Melanocyte of skin (primary cell): Measurements from ENCODE around the gene CASD1. TPM values are rescaled to one million over a fixed set of nuclear protein-coding genes. Genes with fewer than 3 reads are reported as not detected.

Experiments used
- small RNA-seq, 2 donors: library from RNA; depleted of rRNA; stranded (forward); fragments of <200 nt; gene quantifications; one replicate each; pipeline ENCODE3, GENCODE V24; 2012
- total RNA-seq, 2 donors: library from RNA; depleted of rRNA; stranded (reverse); fragments of >200 nt; gene quantifications; 2 replicates each; pipeline ENCODE4 v1.2.3, GENCODE V29; 2012

Gene CASD1
- total RNA-seq, result 10 to 100 TPM; 15.7 to 18.6 TPM

DNA sequence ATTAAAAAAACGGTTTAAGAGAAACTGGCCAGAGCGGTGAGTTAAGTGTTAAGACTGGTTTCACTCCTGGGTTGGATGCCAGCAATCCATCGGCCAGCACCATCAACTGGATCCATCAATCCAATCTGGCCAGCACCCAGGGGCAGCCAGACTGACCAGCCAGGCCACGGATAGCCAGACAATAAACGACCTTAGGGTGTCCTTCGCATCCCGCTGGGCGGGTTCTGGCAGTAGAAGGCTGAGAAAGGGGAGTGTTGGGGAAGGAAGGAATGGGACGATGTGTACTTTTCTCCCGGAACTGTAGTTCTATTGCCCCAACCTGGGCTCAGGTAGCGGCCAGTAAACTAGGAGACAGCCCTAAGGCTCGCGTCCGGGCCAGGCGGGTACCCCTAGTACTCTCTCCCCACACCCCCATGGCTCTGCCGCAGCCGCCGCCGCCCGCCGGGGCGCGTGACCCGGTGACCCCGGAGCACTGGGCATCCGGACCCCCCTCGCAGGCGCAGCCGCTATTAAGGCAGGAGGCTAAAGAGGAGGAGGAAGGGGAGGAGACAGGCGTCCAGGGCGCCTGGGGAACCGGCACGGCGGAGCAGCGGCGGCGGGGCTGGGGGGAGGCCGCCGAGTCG is at the start of gene CASD1:
Gene CASD1, plus strand, starts transcription at position 546 of the 623 bp plus-strand sequence. CDS start 276 bp downstream, outside the sequence.

Small RNA genes within 50 kb of the gene (small RNA-seq; reads per million reads assigned to genes)
- gene RNU6-1328P, result 0 reads per million in 2 donors

Other genes starting within 250 kb of the CASD1 start
- 10 to 100 TPM; 18.6 to 71.6 TPM for gene COL1A2, start 114.9 kb upstream of the CASD1 start, total RNA-seq
- 10 to 100 TPM; 43.4 to 56.6 TPM for gene SGCE, start 146.3 kb downstream of the CASD1 start, total RNA-seq